Measurements from ENCODE around the gene SEMA6C.
A peak's percentile ranks its signal among the peaks of the same experiment; 100 is the strongest.
"Not testable (repeated sequence)": the region's sequence is repeated elsewhere in the genome, so short reads cannot be mapped to it uniquely, and the experiment has no call there.

SEMA6C gene

GRCh38 chr1:151146412-151147131 lies at the start of gene SEMA6C:
Gene SEMA6C, minus strand, starts transcription at chr1:151146631. Its CDS starts 4,010 bp downstream, at chr1:151142621.
- Histone ChIP-seq H3K27me3 (ENCODE audit: insufficient read depth, low read length, poor library complexity, severe bottlenecking) (peaks cover 15% of the 10 kb centered on the region), H3K79me2 (ENCODE audit: insufficient read depth, low read length) (no peaks in the 10 kb centered on the region), H2AFZ (ENCODE audit: low read length) (peak within 1 kb of the TSS; percentile 98), H3K9me3 (ENCODE audit: insufficient read depth, low read depth, low read length) (no peaks in the 10 kb centered on the region), H3K4me3 (ENCODE audit: low read length, poor library complexity, severe bottlenecking) (peak within 1 kb of the TSS; percentile 78), H3K9ac (ENCODE audit: low read depth, low read length, poor library complexity, severe bottlenecking) (peak within 1 kb of the TSS; percentile 66), H3K9me2 (replicated peaks; ENCODE audit: low read depth, low read length) (no peaks in the 10 kb centered on the region), H3F3A (ENCODE audit: low read depth) (no peaks in the 10 kb centered on the region), H3K4me2 (ENCODE audit: low read depth, low read length, poor library complexity, severe bottlenecking) (peak within 1 kb of the TSS; percentile 84), H3K4me1 (ENCODE audit: insufficient read depth, low read length, poor library complexity, severe bottlenecking) (peaks cover 7% of the 10 kb centered on the region), H4K20me1 (ENCODE audit: insufficient read depth, low read length, poor library complexity, severe bottlenecking) (no peaks in the 10 kb centered on the region), H3K36me3 (ENCODE audit: insufficient read depth, low read length) (no peaks in the 10 kb centered on the region)
- no peak for TF ChIP-seq CTCF (conservative IDR thresholded peaks at IDR 0.05; ENCODE audit: low read length)

GRCh38 chr1:151194894-151195594 lies 48.6 kb upstream of the SEMA6C start:
- not testable (repeated sequence) for H3K36me3 ChIP-seq (ENCODE audit: insufficient read depth, low read length); H3F3A ChIP-seq (ENCODE audit: low read depth); H3K4me2 ChIP-seq (ENCODE audit: low read depth, low read length, poor library complexity, severe bottlenecking); H3K9me2 ChIP-seq (replicated peaks; ENCODE audit: low read depth, low read length); H3K27me3 ChIP-seq (ENCODE audit: insufficient read depth, low read length, poor library complexity, severe bottlenecking); H3K9me3 ChIP-seq (ENCODE audit: insufficient read depth, low read depth, low read length); H3K9ac ChIP-seq (ENCODE audit: low read depth, low read length, poor library complexity, severe bottlenecking); H3K4me3 ChIP-seq (ENCODE audit: low read length, poor library complexity, severe bottlenecking); H2AFZ ChIP-seq (ENCODE audit: low read length)
- Histone ChIP-seq H4K20me1 (ENCODE audit: insufficient read depth, low read length, poor library complexity, severe bottlenecking) (peaks cover 11% of the 10 kb centered on the region), H3K79me2 (ENCODE audit: insufficient read depth, low read length) (peaks cover 17% of the 10 kb centered on the region), H3K4me1 (ENCODE audit: insufficient read depth, low read length, poor library complexity, severe bottlenecking) (peaks cover 11% of the 10 kb centered on the region)

GRCh38 chr1:151193856-151194255 lies 47.4 kb upstream of the SEMA6C start:
- H3K79me2 ChIP-seq (ENCODE audit: insufficient read depth, low read length), result peaks cover 16% of the 10 kb centered on the region
- no peak overlapping the region for H2AFZ ChIP-seq (ENCODE audit: low read length)
- H3F3A ChIP-seq (ENCODE audit: low read depth), result no peaks in the 10 kb centered on the region; the same call in 1 of the 2 replicates
- TF ChIP-seq CTCF (conservative IDR thresholded peaks at IDR 0.05; ENCODE audit: low read length), result no peak
- no peak for TF ChIP-seq EZH2phosphoT487 (IDR thresholded peaks at IDR 0.05; ENCODE audit: borderline replicate concordance)
- no peak overlapping the region for H3K9ac ChIP-seq (ENCODE audit: low read depth, low read length, poor library complexity, severe bottlenecking)
- no peaks in the 10 kb centered on the region for H3K9me3 ChIP-seq (ENCODE audit: insufficient read depth, low read depth, low read length)
- no peaks in the 10 kb centered on the region for H3K27me3 ChIP-seq (ENCODE audit: insufficient read depth, low read length, poor library complexity, severe bottlenecking)
- H3K4me2 ChIP-seq (ENCODE audit: low read depth, low read length, poor library complexity, severe bottlenecking), result no peak overlapping the region
- H3K4me3 ChIP-seq (ENCODE audit: low read length, poor library complexity, severe bottlenecking), result no peak overlapping the region
- no peaks in the 10 kb centered on the region for H3K9me2 ChIP-seq (replicated peaks; ENCODE audit: low read depth, low read length)
- peaks cover 6% of the 10 kb centered on the region for H4K20me1 ChIP-seq (ENCODE audit: insufficient read depth, low read length, poor library complexity, severe bottlenecking)
- H3K4me1 ChIP-seq (ENCODE audit: insufficient read depth, low read length, poor library complexity, severe bottlenecking), result peaks cover 11% of the 10 kb centered on the region
- no peaks in the 10 kb centered on the region for H3K36me3 ChIP-seq (ENCODE audit: insufficient read depth, low read length)

All from Loucy (cell line).